Esophagus squamous epithelium (tissue), 5 donors: ENCODE measurements around the gene ASAP2. TPM values are rescaled to one million over a fixed set of nuclear protein-coding genes. Genes with fewer than 3 reads are reported as not detected.
A peak's percentile ranks its signal among the peaks of the same experiment; 100 is the strongest.

Source experiments
- DNase-seq: peaks from one replicate; lab custom pipeline; 2025; lab: John Stamatoyannopoulos, UW
- H3K27ac ChIP-seq, 4 donors: fragments of 200-600 bp; sonication (generic); one replicate each; pipeline ENCODE4 v1.5.1; 2016 to 2019; ENCODE audit warnings: mild to moderate bottlenecking in 1 of 4
- H3K27me3 ChIP-seq, 4 donors: fragments of 200-600 bp; sonication (generic); 1 replicate in 3 of 4; 2 replicates in 1 of 4; pipeline versions ENCODE4 v1.5.1 to v1.6.0; 2017 to 2021; ENCODE audit warnings: antibody characterized with exemption in 1 of 4
- H3K36me3 ChIP-seq, 3 donors: fragments of 200-600 bp; sonication (generic); one replicate each; pipeline ENCODE4 v1.5.1; 2016 to 2019
- H3K4me1 ChIP-seq, 3 donors: fragments of 200-600 bp; sonication (generic); one replicate each; pipeline ENCODE4 v1.5.1; 2017 to 2019
- H3K4me3 ChIP-seq, 4 donors: fragments of 200-600 bp; sonication (generic); 1 replicate in 3 of 4; 2 replicates in 1 of 4; pipeline ENCODE4 v1.5.1; 2016 to 2019; ENCODE audit warnings: mild to moderate bottlenecking in 2 of 4, moderate library complexity in 1 of 4
- H3K9me3 ChIP-seq, 3 donors: fragments of 200-600 bp; sonication (generic); one replicate each; pipeline ENCODE4 v1.5.1; 2016 to 2019
- POLR2A ChIP-seq, 4 donors: fragments of 450-650 bp; IDR thresholded peaks; one replicate each; pipeline ENCODE4 v1.6.1; 2017; ENCODE audit warnings: antibody characterized with exemption in 4 of 4, mild to moderate bottlenecking in 4 of 4, moderate library complexity in 3 of 4
- WGBS, 2 donors: methylation state at CpG; one replicate each; pipeline ENCODE4 v1.1.5; 2018; 5-methylcytosine and 5-hydroxymethylcytosine counted together
- intact Hi-C: fragments of 100-400 bp; cut with DNase I; formaldehyde crosslinking; loops from one replicate; pipeline ENCODE4 v1.15.0; 2022
- total RNA-seq, 4 donors: library from RNA; depleted of rRNA; stranded (reverse); fragments of >200 nt; gene quantifications; one replicate each; pipeline ENCODE4 v1.1.0, GENCODE V29; 2016
- TF ChIP-seq, protein P1 (sequence below), 6 experiments: fragments of 450-650 bp in 4 of 6; fragments of 200-600 bp in 2 of 6; sonication (generic) in 2 of 6; IDR thresholded peaks; one replicate each; pipeline ENCODE4 v1.5.1; 2016 to 2019; ENCODE audit warnings: antibody characterized with exemption in 6 of 6, mild to moderate bottlenecking in 4 of 6, moderate library complexity in 4 of 6
- donor health status: DM: yes; HTN: yes; CAD: no.

ASAP2 gene
- total RNA-seq, 4 donors from 2014 or later: 3.3 to 15.3 (median 6.9) TPM

- DNase-seq: no peak
- TF ChIP-seq, protein P1, sequence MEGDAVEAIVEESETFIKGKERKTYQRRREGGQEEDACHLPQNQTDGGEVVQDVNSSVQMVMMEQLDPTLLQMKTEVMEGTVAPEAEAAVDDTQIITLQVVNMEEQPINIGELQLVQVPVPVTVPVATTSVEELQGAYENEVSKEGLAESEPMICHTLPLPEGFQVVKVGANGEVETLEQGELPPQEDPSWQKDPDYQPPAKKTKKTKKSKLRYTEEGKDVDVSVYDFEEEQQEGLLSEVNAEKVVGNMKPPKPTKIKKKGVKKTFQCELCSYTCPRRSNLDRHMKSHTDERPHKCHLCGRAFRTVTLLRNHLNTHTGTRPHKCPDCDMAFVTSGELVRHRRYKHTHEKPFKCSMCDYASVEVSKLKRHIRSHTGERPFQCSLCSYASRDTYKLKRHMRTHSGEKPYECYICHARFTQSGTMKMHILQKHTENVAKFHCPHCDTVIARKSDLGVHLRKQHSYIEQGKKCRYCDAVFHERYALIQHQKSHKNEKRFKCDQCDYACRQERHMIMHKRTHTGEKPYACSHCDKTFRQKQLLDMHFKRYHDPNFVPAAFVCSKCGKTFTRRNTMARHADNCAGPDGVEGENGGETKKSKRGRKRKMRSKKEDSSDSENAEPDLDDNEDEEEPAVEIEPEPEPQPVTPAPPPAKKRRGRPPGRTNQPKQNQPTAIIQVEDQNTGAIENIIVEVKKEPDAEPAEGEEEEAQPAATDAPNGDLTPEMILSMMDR (IDR thresholded peaks at IDR 0.05): no peak
- no peak for TF ChIP-seq POLR2A (IDR thresholded peaks at IDR 0.05)
- H3K9me3 ChIP-seq: no peaks in the 10 kb centered on the region
- no peak overlapping the region for H3K4me3 ChIP-seq
- H3K27me3 ChIP-seq: no peaks in the 10 kb centered on the region
- no peaks in the 10 kb centered on the region for H3K36me3 ChIP-seq
- 75 to 93% methylated on average over 5 of the region's 5 CpGs for WGBS, 2 donors
- intact Hi-C loops: no loop called here
- peak overlapping the region in 2 of 4 donors; percentile 25 to 44 for H3K27ac ChIP-seq
- peaks cover 13 to 89% (median 61%) of the 10 kb centered on the region in 3 donors for H3K4me1 ChIP-seq
Observed at GRCh38 chr2:9237831-9238230, 31.2 kb downstream of the ASAP2 start.

DNA sequence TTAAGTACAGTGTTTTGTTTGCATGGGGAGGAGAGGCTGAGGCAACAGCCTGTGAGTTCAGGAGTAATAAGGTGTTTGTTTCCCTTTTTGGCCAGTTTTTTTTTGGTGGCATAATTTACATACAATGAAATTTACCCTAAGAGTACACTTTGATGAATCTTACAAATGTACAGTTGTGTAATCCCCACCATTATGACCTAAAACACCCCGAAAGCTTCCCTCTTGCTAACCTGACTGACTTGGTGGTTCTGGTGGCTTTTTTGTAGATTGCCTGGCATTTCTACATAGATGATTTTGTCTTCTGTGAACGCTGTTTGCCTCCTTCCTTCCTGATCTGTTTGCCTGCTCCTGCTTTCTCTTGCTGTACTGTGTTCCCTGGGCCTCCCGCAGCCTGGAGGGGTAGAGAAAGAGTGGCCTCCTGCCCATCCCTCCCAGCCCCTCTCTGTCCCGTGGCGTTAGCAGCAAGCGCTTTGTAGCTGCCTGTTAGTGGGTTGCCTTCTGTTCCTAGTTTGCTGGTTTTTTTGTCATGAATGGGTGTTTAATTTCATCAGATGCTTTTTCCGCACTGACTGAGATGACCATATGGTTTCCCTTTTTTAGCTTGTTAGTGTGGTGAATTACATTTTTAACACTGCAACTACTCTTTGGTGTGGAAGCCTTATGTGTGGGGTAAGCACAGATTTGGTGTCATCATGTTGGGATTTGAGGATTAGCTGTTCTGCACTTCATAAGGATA lies 32.1 kb downstream of the ASAP2 start:
- no peaks in the 10 kb centered on the region for H3K36me3 ChIP-seq
- peaks cover 13 to 80% (median 58%) of the 10 kb centered on the region in 3 donors for H3K4me1 ChIP-seq
- H3K9me3 ChIP-seq: no peaks in the 10 kb centered on the region
- intact Hi-C loops: no loop called here
- no peak overlapping the region for H3K4me3 ChIP-seq
- H3K27me3 ChIP-seq: no peaks in the 10 kb centered on the region
- WGBS, 2 donors: 74 to 83% methylated on average over 7 of the region's 7 CpGs
- peak overlapping the region in 2 of 4 donors; percentile 38 to 42 for H3K27ac ChIP-seq
- no peak for TF ChIP-seq POLR2A (IDR thresholded peaks at IDR 0.05)
- TF ChIP-seq, protein P1 (IDR thresholded peaks at IDR 0.05): no peak
- DNase-seq: no peak

- intact Hi-C loops: no loop called here
- no peak for DNase-seq
- TF ChIP-seq, protein P1 (IDR thresholded peaks at IDR 0.05): no peak
- TF ChIP-seq POLR2A (IDR thresholded peaks at IDR 0.05): no peak
- no peak overlapping the region for H3K27ac ChIP-seq
- H3K4me1 ChIP-seq: peaks cover 11 to 72% (median 50%) of the 10 kb centered on the region in 3 donors
- no peak overlapping the region for H3K4me3 ChIP-seq
- no peaks in the 10 kb centered on the region for H3K36me3 ChIP-seq
- H3K27me3 ChIP-seq: no peaks in the 10 kb centered on the region
- H3K9me3 ChIP-seq: no peaks in the 10 kb centered on the region
- WGBS, 2 donors: 91 to 95% methylated on average over 5 of the region's 5 CpGs
Observed at GRCh38 chr2:9239616-9240015, 33.0 kb downstream of the ASAP2 start.

- Histone ChIP-seq H3K4me3 (no peak overlapping the region), H3K4me1 (peaks cover 0 to 72% (median 48%) of the 10 kb centered on the region in 3 donors)
Observed at GRCh38 chr2:9240745-9241144, 34.1 kb downstream of the ASAP2 start.

GRCh38 chr2:9241233-9241632 lies 34.6 kb downstream of the ASAP2 start:
- Histone ChIP-seq H3K36me3 (no peaks in the 10 kb centered on the region), H3K4me3 (no peak overlapping the region), H3K9me3 (no peaks in the 10 kb centered on the region), H3K27ac (no peak overlapping the region), H3K27me3 (no peaks in the 10 kb centered on the region), H3K4me1 (peaks cover 0 to 72% (median 46%) of the 10 kb centered on the region in 3 donors)
- TF ChIP-seq, protein P1 (IDR thresholded peaks at IDR 0.05): no peak
- no peak for TF ChIP-seq POLR2A (IDR thresholded peaks at IDR 0.05)
- intact Hi-C loops: no loop called here
- DNase-seq: no peak
- 88 to 91% methylated on average over 6 of the region's 6 CpGs for WGBS, 2 donors

More at GRCh38 chr2:9240745-9241144, 34.1 kb downstream of the ASAP2 start:
- no peaks in the 10 kb centered on the region for H3K27me3 ChIP-seq
- intact Hi-C loops: no loop called here
- no peak overlapping the region for H3K27ac ChIP-seq
- TF ChIP-seq, protein P1 (IDR thresholded peaks at IDR 0.05): no peak
- no peak for TF ChIP-seq POLR2A (IDR thresholded peaks at IDR 0.05)
- H3K36me3 ChIP-seq: no peaks in the 10 kb centered on the region
- WGBS, 2 donors: 16 to 30% methylated on average over 4 of the region's 4 CpGs
- DNase-seq: no peak
- H3K9me3 ChIP-seq: no peaks in the 10 kb centered on the region
